Prostate gland (tissue), 2 donors: Measurements from ENCODE around the gene ATP6V1B1. TPM values are rescaled to one million over a fixed set of nuclear protein-coding genes. Genes with fewer than 3 reads are reported as not detected.
A peak's percentile ranks its signal among the peaks of the same experiment; 100 is the strongest.

Experiments used
- DNase-seq: peaks from one replicate; pipeline ENCODE4 v3.0.0-alpha.2; 2019; ENCODE audit warnings: low spot score
- H3K27ac ChIP-seq, 2 donors: fragments of 200-600 bp; sonication (generic); 2 replicates each; pipeline ENCODE4 v1.5.1; 2017 to 2019
- H3K27me3 ChIP-seq: fragments of 200-600 bp; sonication (generic); replicated peaks from 2 replicates; pipeline ENCODE4 v1.5.1; 2019; ENCODE audit not compliant: insufficient read depth
- H3K36me3 ChIP-seq, 2 donors: fragments of 200-600 bp; sonication (generic); 1 replicate in 1 of 2; 2 replicates in 1 of 2; pipeline versions ENCODE4 v1.5.1 to v1.8.1; 2017 to 2019
- H3K4me1 ChIP-seq: fragments of 200-600 bp; sonication (generic); replicated peaks from 2 replicates; pipeline ENCODE4 v1.5.1; 2019
- H3K4me3 ChIP-seq, 2 donors: fragments of 200-600 bp; sonication (generic); 2 replicates each; pipeline ENCODE4 v1.5.1; 2017 to 2019
- H3K9me3 ChIP-seq: fragments of 200-600 bp; sonication (generic); 2 replicates; pipeline ENCODE4 v1.5.1; 2017
- POLR2A ChIP-seq: fragments of 450-650 bp; IDR thresholded peaks from one replicate; pipeline ENCODE4 v1.6.1; 2016; ENCODE audit warnings: antibody characterized with exemption, mild to moderate bottlenecking
- POLR2AphosphoS5 ChIP-seq: sonication (generic); formaldehyde crosslinking; IDR thresholded peaks from one replicate; pipeline ENCODE4 v1.6.1; 2017; ENCODE audit warnings: antibody characterized with exemption
- WGBS: methylation state at CpG from one replicate; pipeline ENCODE4 v1.1.5; 2018; 5-methylcytosine and 5-hydroxymethylcytosine counted together
- intact Hi-C: fragments of 100-400 bp; cut with DNase I; formaldehyde crosslinking; loops from one replicate; pipeline ENCODE4 v1.14.2; 2022
- total RNA-seq, 2 donors: library from RNA; depleted of rRNA; stranded (reverse); fragments of >200 nt; gene quantifications; one replicate each; pipeline ENCODE4 v1.1.0, GENCODE V29; 2016
- TF ChIP-seq, protein P1 (sequence below), 4 experiments: fragments of 200-600 bp in 2 of 4; fragments of 450-650 bp in 2 of 4; sonication (generic) in 2 of 4; IDR thresholded peaks; 1 replicate in 3 of 4; 2 replicates in 1 of 4; pipeline ENCODE4 v1.5.1; 2016 to 2019; ENCODE audit warnings: antibody characterized with exemption in 4 of 4, mild to moderate bottlenecking in 2 of 4, moderate library complexity in 2 of 4

ATP6V1B1 gene
- total RNA-seq, 2 donors from 2014 or later, result 1.2 TPM; not detected in 1

DNA sequence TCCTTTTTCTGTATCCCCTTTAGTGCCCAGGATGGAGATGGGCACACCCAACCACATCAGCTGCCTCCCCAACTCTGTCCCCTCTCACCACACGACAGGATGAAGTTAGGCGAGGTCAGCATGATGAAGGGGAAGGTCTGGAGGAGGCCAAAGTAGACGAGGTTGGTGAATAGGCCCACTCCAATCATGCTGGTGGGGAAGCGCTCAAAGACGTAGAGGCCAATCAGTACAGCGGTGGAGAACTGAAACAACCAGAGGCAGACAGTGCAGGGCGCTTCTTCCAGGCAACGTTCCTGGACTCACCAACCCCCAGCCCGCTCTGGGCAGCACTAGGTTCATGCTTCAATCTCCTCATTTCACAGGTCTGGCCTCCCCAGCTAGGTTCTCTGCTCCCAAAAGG is 56.0 kb downstream of the ATP6V1B1 start:
- 85% methylated on average over 9 of the region's 9 CpGs for WGBS
- TF ChIP-seq POLR2A (no peak), POLR2AphosphoS5 (no peak)
- TF ChIP-seq, protein P1, sequence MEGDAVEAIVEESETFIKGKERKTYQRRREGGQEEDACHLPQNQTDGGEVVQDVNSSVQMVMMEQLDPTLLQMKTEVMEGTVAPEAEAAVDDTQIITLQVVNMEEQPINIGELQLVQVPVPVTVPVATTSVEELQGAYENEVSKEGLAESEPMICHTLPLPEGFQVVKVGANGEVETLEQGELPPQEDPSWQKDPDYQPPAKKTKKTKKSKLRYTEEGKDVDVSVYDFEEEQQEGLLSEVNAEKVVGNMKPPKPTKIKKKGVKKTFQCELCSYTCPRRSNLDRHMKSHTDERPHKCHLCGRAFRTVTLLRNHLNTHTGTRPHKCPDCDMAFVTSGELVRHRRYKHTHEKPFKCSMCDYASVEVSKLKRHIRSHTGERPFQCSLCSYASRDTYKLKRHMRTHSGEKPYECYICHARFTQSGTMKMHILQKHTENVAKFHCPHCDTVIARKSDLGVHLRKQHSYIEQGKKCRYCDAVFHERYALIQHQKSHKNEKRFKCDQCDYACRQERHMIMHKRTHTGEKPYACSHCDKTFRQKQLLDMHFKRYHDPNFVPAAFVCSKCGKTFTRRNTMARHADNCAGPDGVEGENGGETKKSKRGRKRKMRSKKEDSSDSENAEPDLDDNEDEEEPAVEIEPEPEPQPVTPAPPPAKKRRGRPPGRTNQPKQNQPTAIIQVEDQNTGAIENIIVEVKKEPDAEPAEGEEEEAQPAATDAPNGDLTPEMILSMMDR (IDR thresholded peaks at IDR 0.05), result no peak
- no peak for DNase-seq

DNA sequence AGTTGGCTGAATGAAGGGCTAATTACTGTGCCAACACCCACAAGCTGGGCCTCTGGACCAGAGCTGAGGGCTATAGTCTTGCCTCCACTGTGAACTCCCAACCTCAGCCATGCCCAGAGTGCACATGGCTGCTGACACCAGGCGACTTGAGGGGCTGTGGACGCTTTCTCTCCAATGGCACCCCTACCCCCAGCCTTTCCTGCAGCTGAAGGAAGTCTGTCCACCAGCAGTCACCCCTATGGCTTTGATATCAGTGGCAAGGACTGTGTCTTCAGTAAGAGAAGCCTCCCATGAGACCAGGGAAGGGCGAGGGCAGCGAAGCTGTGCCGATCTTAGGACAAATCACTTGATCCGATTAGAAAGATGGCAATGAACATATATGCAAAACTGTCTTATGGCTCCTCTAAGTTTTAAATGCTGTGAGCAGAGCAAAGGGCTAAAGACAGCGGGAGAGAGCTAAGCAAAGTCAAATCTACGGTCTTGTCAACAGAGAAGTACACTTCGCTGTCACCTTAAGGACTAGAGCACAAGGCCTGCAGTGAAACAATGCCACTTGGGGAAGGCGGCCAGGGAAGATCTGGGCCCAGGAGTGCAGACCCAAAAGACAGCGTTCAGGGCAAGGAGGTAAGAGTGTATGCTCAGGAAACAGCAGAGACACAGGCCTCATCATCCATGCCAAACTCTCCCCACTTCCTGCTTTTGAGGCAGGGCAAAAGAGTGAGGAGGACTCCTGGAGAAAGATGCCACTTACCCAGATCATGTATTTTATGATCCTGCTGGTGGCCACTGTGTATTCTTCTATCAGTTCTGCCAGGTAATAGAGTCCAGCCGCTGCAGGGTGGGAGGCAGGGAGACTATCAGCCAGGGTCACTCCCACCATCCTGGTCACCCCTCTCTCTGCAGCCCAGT is 57.5 kb downstream of the ATP6V1B1 start:
- H3K36me3 ChIP-seq, result peaks cover 7 to 8% of the 10 kb centered on the region in 2 donors
- 81% methylated on average over 12 of the region's 12 CpGs for WGBS
- no peaks in the 10 kb centered on the region for H3K27me3 ChIP-seq
- peak overlapping the region; percentile 97 to 99 for H3K4me3 ChIP-seq
- DNase-seq, result no peak
- no peaks in the 10 kb centered on the region for H3K9me3 ChIP-seq
- peak overlapping the region in 1 of 2 donors; percentile 82 for H3K27ac ChIP-seq
- H3K4me1 ChIP-seq, result peaks cover 10% of the 10 kb centered on the region
- TF ChIP-seq POLR2A, result no peak
- TF ChIP-seq, protein P1 (IDR thresholded peaks at IDR 0.05), result no peak
- intact Hi-C loops, result no loop called here

More for the DNA sequence above, 56.0 kb downstream of the ATP6V1B1 start:
- peaks cover 7 to 10% of the 10 kb centered on the region in 2 donors for H3K36me3 ChIP-seq
- peaks cover 10% of the 10 kb centered on the region for H3K4me1 ChIP-seq
- no peaks in the 10 kb centered on the region for H3K9me3 ChIP-seq
- H3K27ac ChIP-seq, result no peak overlapping the region
- no peaks in the 10 kb centered on the region for H3K27me3 ChIP-seq
- H3K4me3 ChIP-seq, result no peak overlapping the region
- intact Hi-C loops, result no loop called here

DNA sequence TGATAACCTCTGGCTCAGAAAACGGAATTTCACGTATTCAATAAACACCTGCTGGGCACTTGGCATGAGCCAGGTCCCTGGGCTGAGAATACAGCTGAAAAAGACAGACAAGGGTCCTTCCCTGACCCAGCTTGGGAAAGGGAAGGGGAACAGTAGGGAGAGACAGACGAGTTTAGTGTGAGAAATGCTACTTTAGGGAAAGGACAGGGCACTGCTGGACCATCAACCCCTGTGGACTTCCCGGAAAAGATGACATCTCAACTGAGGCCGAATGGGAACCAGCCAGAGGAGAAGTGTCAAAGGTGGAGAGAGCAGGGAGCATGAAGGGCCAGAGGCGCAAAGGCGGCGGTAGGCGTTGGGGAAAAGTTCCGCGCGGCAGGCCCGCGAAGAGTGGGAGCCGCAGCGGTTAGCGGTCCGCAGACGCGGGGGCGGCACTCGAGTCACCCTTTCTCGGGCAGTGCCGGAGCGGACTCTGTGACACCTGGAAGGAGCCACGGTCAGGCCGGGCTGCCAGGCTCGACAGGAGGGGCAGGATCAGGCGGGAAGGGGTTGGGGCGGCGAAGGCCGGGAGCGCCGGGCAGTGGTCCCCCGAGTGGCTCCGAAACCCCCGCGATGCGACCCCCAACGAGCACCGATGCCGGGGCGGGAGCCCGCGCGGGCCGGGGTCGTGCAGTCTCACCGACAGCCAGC is 58.5 kb downstream of the ATP6V1B1 start:
- intact Hi-C loops, result no loop called here
- under 1% methylated on average over 37 of the region's 49 CpGs for WGBS
- Histone ChIP-seq H3K4me1 (peaks cover 10% of the 10 kb centered on the region), H3K27me3 (no peaks in the 10 kb centered on the region), H3K9me3 (no peaks in the 10 kb centered on the region), H3K27ac (peak overlapping the region; percentile 82), H3K4me3 (peak overlapping the region; percentile 97 to 99), H3K36me3 (peaks cover 0 to 2% of the 10 kb centered on the region in 2 donors)
- DNase-seq, result no peak
- no peak for TF ChIP-seq POLR2AphosphoS5
- no peak for TF ChIP-seq POLR2A
- TF ChIP-seq, protein P1 (IDR thresholded peaks at IDR 0.05), result no peak

DNA sequence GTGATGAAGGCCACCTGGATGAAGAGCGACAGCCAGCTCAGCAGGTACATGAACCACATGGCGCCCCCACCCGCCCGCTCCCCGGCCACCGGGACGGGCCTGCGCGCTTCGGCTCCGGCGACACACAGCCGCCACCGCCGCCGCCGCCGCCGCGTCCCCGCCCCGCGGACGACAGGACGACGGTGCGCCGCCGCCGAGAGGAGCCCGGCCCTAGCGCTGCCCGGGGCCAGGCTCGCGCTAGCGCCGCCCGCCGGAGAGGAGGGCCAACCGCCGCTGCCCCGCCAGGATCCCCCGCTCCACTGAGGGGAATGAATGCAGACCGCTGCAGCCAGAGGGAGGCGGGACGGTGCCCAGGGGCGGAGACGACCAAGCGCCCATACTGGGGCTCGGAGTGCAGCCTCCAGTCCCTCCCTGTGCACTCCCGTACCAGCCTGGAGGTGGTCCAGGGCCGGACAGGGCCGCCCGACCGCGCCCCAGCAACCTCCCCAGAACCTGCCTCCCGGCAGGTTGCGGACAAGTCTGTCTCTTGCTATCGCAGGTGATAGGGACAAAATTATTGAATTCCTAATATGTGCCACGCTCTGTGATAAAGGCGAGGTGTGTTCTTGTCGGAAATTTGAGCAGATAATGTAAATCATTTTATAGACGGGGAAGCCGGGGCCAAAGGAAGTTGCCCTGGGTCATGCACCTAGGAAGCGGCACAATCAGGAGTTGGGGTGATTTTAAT is 59.2 kb downstream of the ATP6V1B1 start, which contains the start of gene TEX261:
Gene TEX261, minus strand, starts transcription at position 175 of the 727 bp plus-strand sequence. Its CDS starts 116 bp downstream, at position 59.
- intact Hi-C loops, result no loop called here
- no peaks in the 10 kb centered on the region for H3K9me3 ChIP-seq
- peak; percentile 40 for TF ChIP-seq POLR2A
- TF ChIP-seq POLR2AphosphoS5, result no peak
- TF ChIP-seq, protein P1 (IDR thresholded peaks at IDR 0.05), result peak; percentile 44 to 86 (median 62)
- peak; percentile 78 for DNase-seq
- peak within 1 kb of the TSS; percentile 97 to 99 for H3K4me3 ChIP-seq
- WGBS, result under 1% methylated on average over 20 of the region's 65 CpGs
- peaks cover 10% of the 10 kb centered on the region for H3K4me1 ChIP-seq
- H3K36me3 ChIP-seq, result no peaks in the 10 kb centered on the region
- H3K27ac ChIP-seq, result peak within 1 kb of the TSS; percentile 82
- H3K27me3 ChIP-seq, result no peaks in the 10 kb centered on the region
